Uterus (tissue), 2 donors: ENCODE data around the gene TRIO.

ENCODE experiments used
- POLR2A ChIP-seq, 2 donors: fragments of 450-650 bp; IDR thresholded peaks; one replicate each; pipeline ENCODE4 v1.6.1; 2016; ENCODE audit warnings: antibody characterized with exemption in 2 of 2, mild to moderate bottlenecking in 1 of 2, moderate library complexity in 1 of 2
- TF ChIP-seq, protein P1 (sequence below), 4 experiments: fragments of 200-600 bp in 2 of 4; fragments of 450-650 bp in 2 of 4; sonication (generic) in 2 of 4; IDR thresholded peaks; one replicate each; pipeline ENCODE4 v1.5.1; 2016 to 2019; ENCODE audit warnings: antibody characterized with exemption in 4 of 4, mild to moderate bottlenecking in 2 of 4, moderate library complexity in 1 of 4

GRCh38 chr5:14180437-14180836 is 37.3 kb downstream of the TRIO start:
- TF ChIP-seq, protein P1, sequence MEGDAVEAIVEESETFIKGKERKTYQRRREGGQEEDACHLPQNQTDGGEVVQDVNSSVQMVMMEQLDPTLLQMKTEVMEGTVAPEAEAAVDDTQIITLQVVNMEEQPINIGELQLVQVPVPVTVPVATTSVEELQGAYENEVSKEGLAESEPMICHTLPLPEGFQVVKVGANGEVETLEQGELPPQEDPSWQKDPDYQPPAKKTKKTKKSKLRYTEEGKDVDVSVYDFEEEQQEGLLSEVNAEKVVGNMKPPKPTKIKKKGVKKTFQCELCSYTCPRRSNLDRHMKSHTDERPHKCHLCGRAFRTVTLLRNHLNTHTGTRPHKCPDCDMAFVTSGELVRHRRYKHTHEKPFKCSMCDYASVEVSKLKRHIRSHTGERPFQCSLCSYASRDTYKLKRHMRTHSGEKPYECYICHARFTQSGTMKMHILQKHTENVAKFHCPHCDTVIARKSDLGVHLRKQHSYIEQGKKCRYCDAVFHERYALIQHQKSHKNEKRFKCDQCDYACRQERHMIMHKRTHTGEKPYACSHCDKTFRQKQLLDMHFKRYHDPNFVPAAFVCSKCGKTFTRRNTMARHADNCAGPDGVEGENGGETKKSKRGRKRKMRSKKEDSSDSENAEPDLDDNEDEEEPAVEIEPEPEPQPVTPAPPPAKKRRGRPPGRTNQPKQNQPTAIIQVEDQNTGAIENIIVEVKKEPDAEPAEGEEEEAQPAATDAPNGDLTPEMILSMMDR (IDR thresholded peaks at IDR 0.05) = no peak
- no peak for TF ChIP-seq POLR2A (IDR thresholded peaks at IDR 0.05)
